Colonic mucosa (tissue), 4 donors: ENCODE data around the gene RRAGD. TPM values are rescaled to one million over a fixed set of nuclear protein-coding genes. Genes with fewer than 3 reads are reported as not detected.

Experiments used
- DNase-seq: peaks from one replicate; pipeline ENCODE4 v3.0.0-alpha.2; 2020
- H3K27ac ChIP-seq: fragments of 200-600 bp; one replicate; pipeline ENCODE4 v1.8.0; 2021
- H3K27me3 ChIP-seq: fragments of 200-600 bp; one replicate; pipeline ENCODE4 v1.8.0; 2021
- H3K36me3 ChIP-seq: fragments of 200-600 bp; one replicate; pipeline ENCODE4 v1.8.0; 2021
- H3K4me1 ChIP-seq: fragments of 200-600 bp; one replicate; pipeline ENCODE4 v1.8.0; 2021; ENCODE audit warnings: mild to moderate bottlenecking
- H3K4me3 ChIP-seq: fragments of 200-600 bp; one replicate; pipeline ENCODE4 v1.8.0; 2021
- H3K9ac ChIP-seq, 2 donors: one replicate each; pipeline ENCODE4 v1.7.0; 2013; ENCODE audit warnings: control low read depth in 2 of 2, low read depth in 2 of 2, low read length in 2 of 2
- H3K9me3 ChIP-seq: fragments of 200-600 bp; one replicate; pipeline ENCODE4 v1.8.0; 2021
- CTCF ChIP-seq: fragments of 200-600 bp; IDR thresholded peaks from one replicate; pipeline ENCODE4 v1.8.0; 2022; ENCODE audit warnings: antibody characterized with exemption, mild to moderate bottlenecking
- intact Hi-C: fragments of 100-400 bp; cut with DNase I; formaldehyde crosslinking; loops from one replicate; pipeline ENCODE4 v1.14.1; 2022
- total RNA-seq, 2 donors: library from RNA; stranded (reverse); fragmentation: NEBNext Ultra II Directional in 1 of 2; extraction: Animal tissue kit (Norgen Biotek cat#: 25700) in 1 of 2; gene quantifications; one replicate each; pipeline ENCODE4 v1.2.1, GENCODE V29; 2021
- donor health status: healthy.
- donor health status: DM: no; HTN: no; CAD: no.
- donor health status: DM: no; HTN: no; CAD: no.

RRAGD gene
- total RNA-seq, 2 donors from 2014 or later = 2.0 to 4.4 TPM

GRCh38 chr6:89339565-89339964, 72.5 kb downstream of the RRAGD start:
- no peak for DNase-seq
- intact Hi-C loops = no loop called here
- H3K27me3 ChIP-seq = no peaks in the 10 kb centered on the region
- no peak for TF ChIP-seq CTCF
- no peaks in the 10 kb centered on the region for H3K4me1 ChIP-seq
- H3K9ac ChIP-seq = no peak overlapping the region
- no peak overlapping the region for H3K4me3 ChIP-seq
- H3K27ac ChIP-seq = no peak overlapping the region
- H3K36me3 ChIP-seq = peaks cover 3% of the 10 kb centered on the region
- no peaks in the 10 kb centered on the region for H3K9me3 ChIP-seq

- TF ChIP-seq CTCF = no peak
- Histone ChIP-seq H3K36me3 (no peaks in the 10 kb centered on the region), H3K9me3 (no peaks in the 10 kb centered on the region), H3K9ac (no peak overlapping the region), H3K4me1 (no peaks in the 10 kb centered on the region), H3K27me3 (no peaks in the 10 kb centered on the region), H3K27ac (no peak overlapping the region), H3K4me3 (no peak overlapping the region)
- intact Hi-C loops = no loop called here
- DNase-seq = no peak
Measured at GRCh38 chr6:89335164-89335563, 76.9 kb downstream of the RRAGD start.

GRCh38 chr6:89330910-89331309, 81.2 kb downstream of the RRAGD start:
- H3K27me3 ChIP-seq = no peaks in the 10 kb centered on the region
- H3K9me3 ChIP-seq = no peaks in the 10 kb centered on the region
- no peaks in the 10 kb centered on the region for H3K36me3 ChIP-seq
- H3K9ac ChIP-seq = no peak overlapping the region
- no peak for TF ChIP-seq CTCF
- no peaks in the 10 kb centered on the region for H3K4me1 ChIP-seq
- no peak overlapping the region for H3K27ac ChIP-seq
- DNase-seq = no peak
- intact Hi-C loops = no loop called here
- no peak overlapping the region for H3K4me3 ChIP-seq

- Histone ChIP-seq H3K4me1 (no peaks in the 10 kb centered on the region), H3K36me3 (no peaks in the 10 kb centered on the region), H3K9me3 (no peaks in the 10 kb centered on the region), H3K9ac (no peak overlapping the region), H3K27me3 (no peaks in the 10 kb centered on the region), H3K27ac (no peak overlapping the region), H3K4me3 (no peak overlapping the region)
- intact Hi-C loops = no loop called here
- no peak for TF ChIP-seq CTCF
- no peak for DNase-seq
Measured at GRCh38 chr6:89328976-89329375, 83.1 kb downstream of the RRAGD start.

- no peak for TF ChIP-seq CTCF
- Histone ChIP-seq H3K9me3 (no peaks in the 10 kb centered on the region), H3K4me3 (no peak overlapping the region), H3K4me1 (no peaks in the 10 kb centered on the region), H3K27ac (no peak overlapping the region), H3K27me3 (no peaks in the 10 kb centered on the region), H3K36me3 (no peaks in the 10 kb centered on the region), H3K9ac (no peak overlapping the region)
- intact Hi-C loops = no loop called here
- DNase-seq = no peak
Measured at GRCh38 chr6:89324304-89324703, 87.8 kb downstream of the RRAGD start.

- Histone ChIP-seq H3K27ac (no peak overlapping the region), H3K9me3 (no peaks in the 10 kb centered on the region), H3K9ac (no peak overlapping the region), H3K36me3 (no peaks in the 10 kb centered on the region), H3K27me3 (no peaks in the 10 kb centered on the region), H3K4me3 (no peak overlapping the region), H3K4me1 (no peaks in the 10 kb centered on the region)
- intact Hi-C loops = no loop called here
- TF ChIP-seq CTCF = no peak
- DNase-seq = no peak
Measured at GRCh38 chr6:89323511-89323971, 88.5 kb downstream of the RRAGD start.
